IPS DF 6.9 (cell line): Measurements from ENCODE around the gene RALGPS1.

Experiments used
- DNase-seq: peaks from one replicate; pipeline ENCODE4 v3.0.0-alpha.2; 2013; ENCODE audit warnings: low read depth, low spot score
- H3K27ac ChIP-seq: one replicate; pipeline ENCODE4 v1.5.1; 2013; ENCODE audit warnings: low read length, control low read depth
- H3K27me3 ChIP-seq: 2 replicates; pipeline ENCODE4 v1.6.1; 2013; ENCODE audit warnings: mild to moderate bottlenecking, low read length; ENCODE audit not compliant: control insufficient read depth, insufficient read depth
- H3K36me3 ChIP-seq: 2 replicates; pipeline ENCODE4 v1.6.1; 2013; ENCODE audit warnings: low read length; ENCODE audit not compliant: control insufficient read depth, insufficient read depth
- H3K4me1 ChIP-seq: 2 replicates; pipeline ENCODE4 v1.6.1; 2013; ENCODE audit warnings: low read length; ENCODE audit not compliant: control insufficient read depth, insufficient read depth
- H3K4me3 ChIP-seq: 2 replicates; pipeline ENCODE4 v1.5.1; 2013; ENCODE audit warnings: mild to moderate bottlenecking, low read length
- H3K9me3 ChIP-seq: 2 replicates; pipeline ENCODE4 v1.6.1; 2013; ENCODE audit warnings: low read length, inconsistent platforms; ENCODE audit not compliant: control insufficient read depth, insufficient read depth
- WGBS: extraction: QIAGEN DNeasy Blood & Tissue Kit; methylation state at CpG from one replicate; pipeline ENCODE4 v1.1.7; 2013; ENCODE audit warnings: mixed read lengths, missing lambda C conversion rate; ENCODE audit not compliant: insufficient read length, insufficient coverage; 5-methylcytosine and 5-hydroxymethylcytosine counted together

Gene RALGPS1

GRCh38 chr9:127241354-127241753 is 326.8 kb downstream of the RALGPS1 start:
- Histone ChIP-seq H3K27ac (no peak overlapping the region), H3K4me1 (0 out of 2 replicates have a peak, but pooled peaks cover 7% of the 10 kb centered on the region), H3K36me3 (no peaks in the 10 kb centered on the region), H3K9me3 (no peaks in the 10 kb centered on the region), H3K4me3 (no peak overlapping the region), H3K27me3 (no peaks in the 10 kb centered on the region)
- no CpG with 5 or more reads among the region's 2 CpGs for WGBS
- no peak for DNase-seq

- Histone ChIP-seq H3K36me3 (no peaks in the 10 kb centered on the region), H3K9me3 (no peaks in the 10 kb centered on the region), H3K27ac (no peak overlapping the region), H3K27me3 (no peaks in the 10 kb centered on the region), H3K4me3 (peak overlapping the region; percentile 89; the same call in 1 of the 2 replicates), H3K4me1 (0 out of 2 replicates have a peak, but pooled peaks cover 7% of the 10 kb centered on the region)
- no CpG with 5 or more reads among the region's 53 CpGs for WGBS
- DNase-seq = peak; percentile 89
Measured at GRCh38 chr9:127244609-127245601, 330.3 kb downstream of the RALGPS1 start.

- H3K27ac ChIP-seq = no peak overlapping the region
- DNase-seq = no peak
Measured at GRCh38 chr9:127245637-127246164, 331.1 kb downstream of the RALGPS1 start.

GRCh38 chr9:127248241-127248640 is 333.7 kb downstream of the RALGPS1 start:
- Histone ChIP-seq H3K27ac (no peak overlapping the region), H3K4me1 (0 out of 2 replicates have a peak, but pooled peaks cover 1% of the 10 kb centered on the region), H3K4me3 (no peak overlapping the region), H3K36me3 (no peaks in the 10 kb centered on the region), H3K27me3 (no peaks in the 10 kb centered on the region), H3K9me3 (no peaks in the 10 kb centered on the region)
- WGBS = no CpG with 5 or more reads among the region's 3 CpGs
- no peak for DNase-seq

More at GRCh38 chr9:127245637-127246164, 331.1 kb downstream of the RALGPS1 start:
- Histone ChIP-seq H3K27me3 (no peaks in the 10 kb centered on the region), H3K4me3 (peak overlapping the region; percentile 89; the same call in 1 of the 2 replicates), H3K4me1 (0 out of 2 replicates have a peak, but pooled peaks cover 7% of the 10 kb centered on the region), H3K9me3 (no peaks in the 10 kb centered on the region), H3K36me3 (no peaks in the 10 kb centered on the region)
- no CpG with 5 or more reads among the region's 8 CpGs for WGBS

GRCh38 chr9:127249877-127250276 is 335.3 kb downstream of the RALGPS1 start:
- DNase-seq = no peak
- WGBS = no CpG with 5 or more reads among the region's 5 CpGs
- Histone ChIP-seq H3K36me3 (no peaks in the 10 kb centered on the region), H3K9me3 (no peaks in the 10 kb centered on the region), H3K4me1 (peaks cover 2% of the 10 kb centered on the region; the same call in 1 of the 2 replicates), H3K27me3 (no peaks in the 10 kb centered on the region), H3K4me3 (no peak overlapping the region), H3K27ac (no peak overlapping the region)

- DNase-seq = no peak
- Histone ChIP-seq H3K27me3 (no peaks in the 10 kb centered on the region), H3K36me3 (no peaks in the 10 kb centered on the region), H3K4me1 (peaks cover 2% of the 10 kb centered on the region; the same call in 1 of the 2 replicates), H3K9me3 (no peaks in the 10 kb centered on the region), H3K27ac (no peak overlapping the region), H3K4me3 (no peak overlapping the region)
- WGBS = no CpG with 5 or more reads among the region's 3 CpGs
Measured at GRCh38 chr9:127250896-127251391, 336.4 kb downstream of the RALGPS1 start.

GRCh38 chr9:127252410-127253318 is 338.1 kb downstream of the RALGPS1 start:
- Histone ChIP-seq H3K27me3 (no peaks in the 10 kb centered on the region), H3K4me1 (peaks cover 2% of the 10 kb centered on the region; the same call in 1 of the 2 replicates), H3K27ac (no peak overlapping the region), H3K4me3 (no peak overlapping the region), H3K36me3 (no peaks in the 10 kb centered on the region), H3K9me3 (no peaks in the 10 kb centered on the region)
- no peak for DNase-seq
- no CpG with 5 or more reads among the region's 4 CpGs for WGBS

GRCh38 chr9:127253446-127253845 is 338.9 kb downstream of the RALGPS1 start:
- WGBS = no CpG with 5 or more reads among the region's 2 CpGs
- no peaks in the 10 kb centered on the region for H3K9me3 ChIP-seq
- no peaks in the 10 kb centered on the region for H3K27me3 ChIP-seq
- no peak for DNase-seq
- no peak overlapping the region for H3K27ac ChIP-seq
- peaks cover 2% of the 10 kb centered on the region; the same call in 1 of the 2 replicates for H3K4me1 ChIP-seq
- no peak overlapping the region for H3K4me3 ChIP-seq
- no peaks in the 10 kb centered on the region for H3K36me3 ChIP-seq

- no peak for DNase-seq
- H3K4me3 ChIP-seq = no peak overlapping the region
- H3K9me3 ChIP-seq = no peaks in the 10 kb centered on the region
- no peaks in the 10 kb centered on the region for H3K36me3 ChIP-seq
- peaks cover 2% of the 10 kb centered on the region; the same call in 1 of the 2 replicates for H3K4me1 ChIP-seq
- H3K27ac ChIP-seq = no peak overlapping the region
- no peaks in the 10 kb centered on the region for H3K27me3 ChIP-seq
Measured at GRCh38 chr9:127255692-127256091, 341.1 kb downstream of the RALGPS1 start.

GRCh38 chr9:127256324-127256723 is 341.7 kb downstream of the RALGPS1 start:
- no peak overlapping the region for H3K4me3 ChIP-seq
- peaks cover 2% of the 10 kb centered on the region; the same call in 1 of the 2 replicates for H3K4me1 ChIP-seq
- H3K27ac ChIP-seq = no peak overlapping the region
- H3K36me3 ChIP-seq = no peaks in the 10 kb centered on the region
- WGBS = no CpG with 5 or more reads among the region's 5 CpGs
- H3K27me3 ChIP-seq = no peaks in the 10 kb centered on the region
- DNase-seq = no peak
- no peaks in the 10 kb centered on the region for H3K9me3 ChIP-seq
